Activated effector memory CD4-positive, alpha-beta T cell treated with Interleukin-2 at 50 U/mL for 16 hours (primary cell): ENCODE data around the gene NR6A1.

ENCODE experiments used
- DNase-seq: peaks from one replicate; pipeline ENCODE4 v3.0.0-alpha.2; 2020

Gene NR6A1

DNA sequence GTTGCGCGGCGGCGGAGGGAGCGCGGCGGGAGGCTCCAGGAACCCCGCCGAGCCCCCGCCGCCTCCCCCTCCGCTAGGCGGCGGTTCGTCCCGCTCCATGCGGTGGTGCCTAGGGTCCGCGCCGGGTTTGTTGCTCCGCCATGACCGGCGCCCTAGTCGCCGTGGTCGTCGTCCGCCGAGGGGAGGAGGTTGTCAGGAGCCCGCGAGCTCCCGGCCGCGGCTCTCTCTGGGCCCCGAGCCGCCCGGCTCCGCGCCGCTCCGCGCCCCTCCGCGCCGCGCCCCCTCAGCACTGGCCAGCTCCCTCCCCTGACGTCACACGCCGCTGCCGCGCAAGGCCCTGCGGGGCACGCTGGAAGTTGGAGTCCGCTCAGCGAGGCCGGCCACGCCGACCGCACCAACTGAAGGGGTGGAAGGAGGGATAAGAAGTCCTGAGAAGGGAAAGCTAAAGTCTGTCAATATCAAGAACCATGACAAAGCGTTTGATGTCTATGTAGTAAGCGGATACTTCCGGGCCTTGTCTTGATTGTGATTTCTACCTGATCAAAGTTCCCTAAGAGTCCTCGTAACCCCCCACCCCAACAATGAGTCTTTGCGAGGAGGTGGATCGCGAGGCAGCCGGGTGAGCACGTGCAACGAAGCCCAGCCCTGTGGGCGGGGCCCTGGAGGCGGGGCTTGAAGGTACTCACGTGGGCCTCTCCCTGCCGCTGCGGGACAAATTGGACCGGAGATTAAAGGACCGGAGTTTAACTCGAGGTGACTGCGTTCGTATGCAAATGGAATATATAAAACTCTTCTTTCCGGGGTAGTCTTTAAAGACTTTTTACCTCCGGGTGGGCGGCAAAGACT, at the start of gene NR6A1:
Gene NR6A1 (minus strand): TSS at position 291 of the 846 bp plus-strand sequence.
- peak; percentile 88 for DNase-seq

DNA sequence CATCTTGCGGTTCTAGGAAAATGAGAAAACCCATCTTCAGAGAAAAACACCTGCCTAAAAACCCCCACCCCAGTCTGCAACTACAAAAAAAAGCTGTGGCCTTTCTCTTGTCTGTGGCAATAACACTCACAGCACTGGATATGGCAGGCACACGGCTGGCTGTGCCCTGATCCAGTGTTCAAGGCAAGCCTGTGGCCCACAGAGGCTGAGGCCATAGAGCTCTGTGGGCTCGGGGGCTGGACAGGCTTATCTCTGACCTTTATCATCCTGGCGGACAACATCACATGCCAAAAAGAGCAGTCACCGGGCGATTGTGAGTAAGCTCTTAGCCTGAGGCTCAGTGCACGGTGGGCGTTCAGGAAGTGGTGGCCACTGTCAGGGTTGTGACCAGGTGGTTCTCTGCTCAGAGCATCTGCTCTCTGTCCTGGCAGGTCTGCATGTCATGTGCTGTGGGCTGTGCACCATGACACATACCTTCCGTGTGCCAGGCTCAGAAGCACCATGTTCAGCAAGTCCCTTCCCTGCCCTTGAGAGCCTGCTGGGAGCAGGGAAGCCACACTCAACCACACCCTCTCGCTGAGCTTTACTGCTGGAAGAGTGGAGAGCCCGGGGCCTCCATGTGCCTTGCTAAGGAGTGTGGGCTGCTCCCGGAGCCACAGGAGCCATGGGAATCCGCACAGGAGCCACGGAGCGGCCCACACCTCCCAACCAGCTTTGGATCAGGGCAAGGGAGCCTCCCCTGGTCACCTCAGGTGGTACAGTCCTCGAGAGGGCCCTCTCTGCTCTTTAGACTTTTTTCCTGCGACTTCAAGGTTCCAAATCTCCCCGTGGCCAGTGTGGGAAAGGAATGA, 47.5 kb upstream of the NR6A1 start:
- DNase-seq, result no peak

DNA sequence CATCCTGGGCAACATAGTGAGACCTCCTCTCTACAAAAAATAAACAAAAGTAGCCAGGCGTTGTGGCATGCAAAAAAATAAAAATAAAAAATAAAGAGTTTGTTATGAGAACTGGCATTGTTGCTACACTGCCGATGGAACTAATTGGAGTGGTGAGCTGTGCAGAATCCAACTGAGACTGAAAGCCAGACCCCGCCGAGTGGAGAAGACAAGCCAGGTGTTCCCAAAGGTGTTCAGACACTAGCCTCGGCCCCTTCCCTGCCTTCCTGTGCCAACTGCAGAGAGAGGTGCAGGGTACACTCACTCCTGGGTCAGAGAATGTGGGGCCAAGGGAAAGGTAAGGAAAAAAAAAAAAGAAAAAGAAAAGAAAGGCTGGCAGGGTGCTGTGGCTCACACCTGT, 44.5 kb upstream of the NR6A1 start:
- DNase-seq, result no peak

DNA sequence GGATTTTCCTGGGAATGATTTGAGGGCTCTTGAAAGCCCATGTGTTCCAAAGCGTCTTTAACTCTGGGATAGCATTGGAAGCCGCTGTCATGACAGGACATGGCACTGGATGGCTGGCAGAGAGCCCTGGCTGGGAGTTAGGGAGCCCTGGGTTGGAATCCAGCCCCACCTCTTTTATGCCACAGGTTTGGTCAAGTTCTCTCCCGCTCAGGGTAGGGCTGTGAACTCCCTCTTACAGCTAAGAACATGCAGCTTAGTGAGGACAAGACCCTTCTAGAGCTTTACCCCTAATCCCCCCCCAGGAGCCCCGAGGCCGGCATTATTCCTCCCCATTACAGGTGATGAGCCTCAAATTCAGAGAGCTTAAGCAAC, 43.0 kb upstream of the NR6A1 start:
- DNase-seq, result no peak

DNA sequence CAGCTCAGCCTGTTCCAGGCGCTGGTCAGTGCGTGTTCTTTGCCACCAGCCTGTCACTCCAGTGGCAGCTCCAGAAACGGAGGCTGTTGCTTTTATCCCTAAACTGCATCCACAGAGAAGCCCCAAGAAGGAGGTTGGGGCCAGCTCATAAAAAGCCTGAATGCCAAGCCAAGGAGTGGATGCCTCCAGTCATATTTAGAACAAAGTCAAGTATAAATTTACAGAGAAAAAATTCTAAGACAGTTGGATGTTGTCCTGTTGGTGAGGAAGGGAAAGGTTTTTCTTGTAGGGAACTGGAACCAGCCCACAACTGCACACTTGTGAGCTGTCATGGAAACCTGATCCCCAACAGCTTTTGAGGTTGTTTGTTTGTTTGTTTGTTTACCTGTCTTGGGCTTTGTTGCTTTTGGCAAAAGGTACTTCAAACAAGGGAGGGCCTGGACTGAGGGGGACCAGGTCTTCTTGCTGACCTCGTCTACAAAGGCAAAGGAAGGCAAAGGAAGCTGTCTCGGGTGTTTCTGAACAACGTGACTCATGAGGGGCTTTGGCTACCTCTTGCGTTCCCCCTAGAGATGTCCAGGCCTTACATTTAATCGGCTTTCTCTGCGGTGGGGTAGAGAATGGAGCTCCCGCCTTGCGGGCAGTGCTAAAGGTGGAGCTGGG, 42.5 kb upstream of the NR6A1 start:
- DNase-seq, result no peak

DNA sequence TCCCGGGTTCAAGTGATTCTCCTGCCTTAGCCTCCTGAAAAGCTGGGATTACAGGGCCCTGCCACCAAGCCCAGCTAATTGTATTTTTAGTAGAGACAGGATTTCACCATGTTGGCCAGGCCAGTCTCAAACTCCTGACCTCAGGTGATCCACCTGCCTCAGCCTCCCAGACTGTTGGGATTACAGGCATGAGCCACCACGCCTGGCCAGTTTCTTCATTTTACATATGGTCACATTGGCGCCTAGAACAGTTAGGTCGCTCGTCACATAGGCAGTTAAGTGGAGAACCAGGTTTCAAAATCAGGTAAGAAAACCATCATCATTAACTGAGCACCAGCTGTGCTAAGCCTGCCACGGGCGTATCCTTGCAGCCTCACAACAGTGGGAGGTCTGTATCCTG, 41.9 kb upstream of the NR6A1 start:
- no peak for DNase-seq

DNA sequence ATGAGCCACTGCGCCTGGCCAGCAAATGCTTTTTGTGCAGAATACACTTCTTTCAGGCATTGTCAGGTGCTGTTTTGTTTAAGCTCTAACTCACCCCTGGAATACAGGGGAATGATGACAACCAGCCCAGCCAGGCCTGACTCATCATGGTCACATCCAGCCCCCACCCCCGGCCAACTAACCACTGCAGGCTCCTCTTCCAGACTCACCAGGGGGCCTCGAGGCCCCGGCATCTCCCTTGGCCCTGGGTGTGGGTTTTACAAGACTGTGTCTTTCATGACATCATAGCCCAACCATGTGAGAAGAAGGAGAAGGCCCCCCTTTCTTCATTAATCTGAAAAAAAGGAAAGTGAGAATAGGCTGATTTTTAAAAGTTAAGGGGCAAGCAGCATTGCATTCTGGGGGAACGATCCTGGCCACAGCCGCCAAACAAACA, 41.3 kb upstream of the NR6A1 start:
- DNase-seq, result no peak

DNA sequence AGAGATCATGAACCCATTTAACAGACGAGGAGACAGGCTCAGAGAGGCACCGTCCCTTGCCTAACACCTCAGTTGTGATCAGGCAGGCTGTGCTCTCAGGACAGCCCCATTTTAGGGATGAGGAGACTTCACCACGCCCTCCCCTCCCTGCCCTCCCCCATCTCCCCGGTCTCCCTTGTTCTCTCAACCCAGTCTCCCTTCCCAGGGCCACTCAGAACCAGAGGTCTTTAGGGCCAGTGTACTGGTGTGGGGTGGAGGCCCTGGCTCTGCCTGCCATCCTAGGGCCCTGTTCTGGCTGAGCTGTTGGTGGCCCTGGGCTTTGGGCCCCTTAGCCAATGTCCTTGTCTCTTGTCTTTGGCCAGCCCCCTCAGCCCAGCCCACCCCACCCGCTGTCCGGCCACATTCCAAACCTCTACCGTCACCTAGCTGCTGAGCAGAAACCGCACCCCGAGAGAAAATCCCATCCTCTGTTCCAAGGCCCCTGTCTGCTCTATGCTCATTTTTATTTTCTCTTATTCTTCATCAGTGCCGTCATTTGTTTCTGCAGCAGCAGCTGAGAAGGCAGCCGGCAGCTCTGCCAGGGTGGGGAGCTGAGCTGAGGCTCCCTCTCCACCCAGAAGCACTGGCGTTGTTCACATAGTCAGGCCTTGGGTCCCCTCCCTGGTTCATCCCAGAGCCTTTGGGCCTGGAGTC, 39.7 kb upstream of the NR6A1 start:
- no peak for DNase-seq

DNA sequence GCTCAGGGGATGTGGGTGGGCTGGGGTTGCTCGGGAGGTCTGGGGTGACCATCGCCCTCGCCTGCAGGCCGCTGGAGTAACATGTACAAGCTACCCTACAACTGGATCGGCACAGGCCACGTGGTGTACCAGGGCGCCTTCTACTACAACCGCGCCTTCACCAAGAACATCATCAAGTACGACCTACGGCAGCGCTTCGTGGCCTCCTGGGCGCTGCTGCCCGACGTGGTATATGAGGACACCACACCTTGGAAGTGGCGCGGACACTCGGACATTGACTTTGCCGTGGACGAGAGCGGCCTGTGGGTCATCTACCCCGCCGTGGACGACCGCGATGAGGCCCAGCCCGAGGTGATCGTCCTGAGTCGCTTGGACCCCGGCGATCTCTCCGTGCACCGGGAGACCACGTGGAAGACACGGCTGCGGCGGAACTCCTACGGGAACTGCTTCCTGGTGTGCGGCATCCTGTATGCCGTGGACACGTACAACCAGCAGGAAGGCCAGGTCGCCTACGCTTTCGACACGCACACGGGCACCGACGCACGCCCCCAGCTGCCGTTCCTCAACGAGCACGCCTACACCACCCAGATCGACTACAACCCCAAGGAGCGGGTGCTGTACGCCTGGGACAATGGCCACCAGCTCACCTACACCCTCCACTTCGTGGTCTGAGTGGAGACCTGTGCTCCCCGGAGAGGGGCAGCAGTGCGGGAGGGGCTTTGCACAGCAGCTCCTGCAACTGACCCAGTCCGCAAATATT, 38.8 kb upstream of the NR6A1 start:
- DNase-seq, result no peak

DNA sequence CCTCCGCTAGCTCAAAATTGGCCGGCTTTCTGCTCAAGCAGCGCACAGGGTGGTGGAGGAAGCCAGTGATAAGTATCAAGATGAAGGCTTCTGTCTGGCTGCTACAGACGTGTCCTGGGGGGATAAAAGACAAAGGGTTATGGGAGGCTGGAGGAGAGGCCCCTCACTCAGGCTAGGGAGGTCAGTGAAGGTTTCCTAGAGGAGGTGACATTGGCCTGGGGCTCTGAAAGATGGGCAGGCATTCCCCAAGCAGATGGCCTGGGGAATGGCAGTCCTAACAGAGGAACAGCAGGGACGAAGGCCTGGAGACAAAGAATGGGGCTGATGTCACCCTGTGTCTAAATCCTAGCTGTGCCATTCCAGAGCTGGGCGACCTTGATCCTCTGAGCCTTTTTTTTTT, 38.1 kb upstream of the NR6A1 start:
- no peak for DNase-seq

DNA sequence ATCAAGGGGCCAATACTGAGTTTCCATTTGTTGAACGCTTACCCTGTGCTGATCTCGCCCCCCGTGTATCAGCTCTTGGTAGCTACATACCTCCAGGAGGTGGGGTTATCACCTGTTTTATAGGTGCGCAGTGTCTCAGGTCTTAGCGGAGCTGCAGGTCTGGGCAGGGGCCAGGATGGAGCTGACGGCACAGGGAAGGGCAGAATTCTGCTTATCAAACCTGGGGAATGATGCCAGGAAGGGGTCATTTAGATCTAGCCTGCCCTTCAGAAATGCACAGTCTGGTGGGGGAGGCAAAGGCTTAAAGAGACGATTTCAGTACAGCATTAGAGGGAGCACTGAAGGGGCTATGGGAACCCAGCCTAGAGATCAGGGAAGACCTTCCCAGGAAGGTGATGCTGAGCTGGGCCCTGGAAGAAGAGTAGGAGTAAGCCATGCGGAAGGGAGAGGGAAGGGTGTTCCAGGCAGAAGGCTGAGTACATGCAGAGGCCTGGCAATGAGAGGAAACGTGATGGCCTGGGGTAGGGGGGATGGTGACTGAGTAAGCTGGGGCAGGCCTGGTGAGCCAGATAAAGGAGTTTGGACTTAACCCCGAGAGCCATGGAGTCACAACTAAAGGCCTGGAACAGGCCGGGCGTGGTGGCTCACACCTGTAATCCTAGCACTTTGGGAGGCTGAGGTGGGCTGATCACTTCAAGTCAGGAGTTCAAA, 37.3 kb upstream of the NR6A1 start:
- DNase-seq, result no peak

DNA sequence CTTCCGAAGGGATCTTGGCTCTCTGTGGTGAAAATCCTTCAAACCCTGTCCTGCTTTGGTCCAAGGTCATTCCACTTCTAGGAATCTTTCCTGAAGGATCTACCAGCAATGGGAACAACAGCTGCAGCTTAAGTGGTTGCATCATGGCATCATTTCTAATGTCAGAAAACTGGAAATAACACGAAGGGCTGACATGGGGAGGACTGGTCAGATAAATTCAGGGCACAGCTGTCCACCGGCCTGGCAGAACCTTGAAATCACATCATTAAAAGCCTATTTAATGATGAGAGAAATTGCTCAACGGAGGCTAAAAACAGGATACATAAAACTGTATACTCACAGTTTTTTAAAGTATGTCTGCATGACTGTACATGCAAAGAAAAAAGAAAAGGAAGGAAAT, 34.1 kb upstream of the NR6A1 start:
- no peak for DNase-seq

DNA sequence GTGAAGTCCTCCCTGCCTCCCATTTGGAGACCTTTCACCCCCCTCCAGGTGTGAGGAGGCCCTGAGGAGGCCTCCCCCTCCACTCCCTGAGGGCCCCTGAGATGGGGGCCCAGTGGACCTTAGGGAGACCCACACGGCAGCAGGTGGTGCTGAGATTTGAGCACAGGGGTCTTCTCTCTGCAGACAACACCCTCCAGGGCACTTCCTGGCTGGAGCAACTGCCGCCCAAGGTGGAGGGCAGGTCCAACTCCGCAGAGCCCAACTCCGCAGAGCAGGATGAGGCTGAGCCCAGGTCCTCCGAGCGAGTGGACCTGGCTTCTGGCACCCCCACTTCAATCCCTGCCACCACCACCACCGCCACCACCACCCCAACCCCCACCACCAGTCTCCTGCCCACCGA, 32.8 kb upstream of the NR6A1 start:
- no peak for DNase-seq

DNA sequence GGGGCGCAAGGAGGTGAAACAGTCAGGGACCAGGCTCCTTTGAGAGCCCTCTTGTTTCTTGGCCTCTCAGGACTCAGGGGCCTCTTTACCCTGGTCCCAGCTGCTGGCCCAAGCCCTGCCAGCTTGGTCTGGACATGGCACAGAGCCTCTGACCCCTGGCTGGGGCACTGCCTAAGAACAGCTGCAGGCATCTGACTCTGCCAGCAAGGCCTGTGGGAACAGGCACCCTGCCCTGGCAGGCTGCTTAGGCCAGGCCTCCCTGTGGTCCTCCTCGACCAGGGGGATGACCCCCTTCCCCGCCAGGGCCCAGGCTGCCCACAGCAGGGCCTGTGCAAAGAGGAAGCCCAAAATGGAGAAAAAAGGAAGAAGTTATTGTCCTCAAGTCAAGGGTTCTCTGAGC, 31.3 kb upstream of the NR6A1 start:
- DNase-seq, result no peak

DNA sequence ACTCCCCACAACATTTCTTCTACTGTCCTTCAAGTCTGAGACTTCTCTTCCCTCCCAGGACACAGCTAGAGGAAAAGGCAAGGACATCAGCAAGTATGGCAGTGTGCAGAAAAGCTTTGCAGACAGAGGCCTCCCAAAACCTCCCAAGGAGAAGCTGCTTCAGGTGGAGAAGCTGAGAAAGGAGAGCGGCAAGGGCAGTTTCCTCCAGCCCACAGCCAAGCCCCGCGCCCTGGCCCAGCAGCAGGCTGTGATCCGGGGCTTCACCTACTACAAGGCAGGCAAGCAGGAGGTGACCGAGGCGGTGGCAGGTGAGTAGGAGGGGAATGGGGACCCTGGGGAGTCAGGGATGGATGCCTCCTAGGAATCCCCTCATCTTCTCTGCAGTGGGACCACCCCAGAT, 30.2 kb upstream of the NR6A1 start:
- no peak for DNase-seq

DNA sequence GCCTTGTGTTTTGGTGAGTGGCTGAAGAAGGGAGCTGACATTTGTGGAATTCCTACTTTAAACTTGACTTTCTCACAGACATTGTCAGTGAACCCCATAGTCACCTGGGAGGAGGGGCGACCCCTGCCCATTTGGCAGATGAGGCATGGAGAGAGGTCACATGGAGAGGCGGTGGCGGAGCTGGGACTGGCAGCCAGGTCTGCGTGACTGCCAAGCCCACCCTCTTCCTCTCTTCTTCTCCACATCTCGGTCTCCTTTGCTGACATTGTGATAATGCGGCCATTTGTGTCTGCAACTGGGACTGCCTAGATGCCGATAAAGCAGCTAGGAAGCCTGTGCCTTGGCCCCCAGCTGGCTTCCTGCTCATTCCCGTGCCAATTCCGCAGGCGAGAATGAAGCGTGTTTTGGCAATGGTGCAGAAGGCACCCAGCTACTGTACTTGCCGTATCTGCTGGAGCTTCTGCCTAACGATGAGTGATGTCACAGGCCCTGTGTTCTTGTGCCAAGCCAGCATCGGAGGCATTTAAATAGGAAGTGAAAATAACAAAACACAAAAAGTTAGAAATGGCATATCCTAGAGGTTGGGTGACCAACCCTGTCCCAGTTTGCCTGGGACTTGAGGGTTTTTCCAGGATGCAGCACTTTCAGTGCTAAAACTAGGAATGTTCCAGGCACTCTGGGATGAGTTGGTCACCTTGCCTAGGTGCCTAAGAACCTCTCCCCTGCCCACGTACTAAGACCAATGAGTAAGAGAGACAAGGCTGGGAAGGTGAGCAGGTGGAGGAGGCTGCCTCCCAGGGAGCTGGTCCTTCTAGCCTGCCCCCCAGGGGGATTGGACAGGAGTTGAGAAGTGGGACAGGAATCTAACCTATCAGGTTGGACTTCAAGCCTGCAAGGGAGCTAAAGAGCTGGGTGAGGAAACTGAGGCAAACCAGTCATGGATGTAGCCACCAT, 29.5 kb upstream of the NR6A1 start:
- DNase-seq, result no peak

DNA sequence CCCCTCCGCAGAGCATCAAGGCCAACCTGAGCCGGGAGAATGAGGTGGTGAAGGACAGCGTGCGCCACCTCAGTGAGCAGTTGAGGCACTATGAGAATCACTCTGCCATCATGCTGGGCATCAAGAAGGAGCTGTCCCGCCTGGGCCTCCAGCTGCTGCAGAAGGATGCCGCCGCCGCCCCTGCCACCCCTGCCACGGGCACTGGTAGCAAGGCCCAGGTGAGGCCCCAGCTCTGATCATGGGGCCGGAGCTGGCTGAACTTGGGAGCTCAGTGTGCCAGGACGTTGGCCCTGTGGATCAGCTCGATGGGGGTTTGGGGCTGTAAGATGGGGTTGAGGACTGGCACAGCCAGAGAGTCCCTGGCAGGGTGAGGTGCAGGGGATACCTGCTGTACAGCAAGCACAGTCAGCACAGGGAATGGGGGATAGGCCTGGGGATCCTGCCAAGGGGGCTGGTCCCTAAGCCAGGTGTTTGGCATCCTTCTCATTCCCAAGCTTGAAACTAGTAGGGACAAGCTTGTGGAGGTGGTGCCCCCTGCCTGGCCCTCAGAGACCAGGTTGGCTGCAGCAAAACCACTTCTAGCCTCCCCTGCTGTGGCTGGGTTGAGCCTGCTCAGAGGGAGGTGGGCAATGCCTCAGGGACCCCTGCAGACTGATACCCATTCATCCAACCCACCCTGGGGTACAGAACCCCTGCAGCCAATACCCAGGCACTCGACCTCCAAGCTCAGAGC, 28.3 kb upstream of the NR6A1 start:
- DNase-seq, result no peak

DNA sequence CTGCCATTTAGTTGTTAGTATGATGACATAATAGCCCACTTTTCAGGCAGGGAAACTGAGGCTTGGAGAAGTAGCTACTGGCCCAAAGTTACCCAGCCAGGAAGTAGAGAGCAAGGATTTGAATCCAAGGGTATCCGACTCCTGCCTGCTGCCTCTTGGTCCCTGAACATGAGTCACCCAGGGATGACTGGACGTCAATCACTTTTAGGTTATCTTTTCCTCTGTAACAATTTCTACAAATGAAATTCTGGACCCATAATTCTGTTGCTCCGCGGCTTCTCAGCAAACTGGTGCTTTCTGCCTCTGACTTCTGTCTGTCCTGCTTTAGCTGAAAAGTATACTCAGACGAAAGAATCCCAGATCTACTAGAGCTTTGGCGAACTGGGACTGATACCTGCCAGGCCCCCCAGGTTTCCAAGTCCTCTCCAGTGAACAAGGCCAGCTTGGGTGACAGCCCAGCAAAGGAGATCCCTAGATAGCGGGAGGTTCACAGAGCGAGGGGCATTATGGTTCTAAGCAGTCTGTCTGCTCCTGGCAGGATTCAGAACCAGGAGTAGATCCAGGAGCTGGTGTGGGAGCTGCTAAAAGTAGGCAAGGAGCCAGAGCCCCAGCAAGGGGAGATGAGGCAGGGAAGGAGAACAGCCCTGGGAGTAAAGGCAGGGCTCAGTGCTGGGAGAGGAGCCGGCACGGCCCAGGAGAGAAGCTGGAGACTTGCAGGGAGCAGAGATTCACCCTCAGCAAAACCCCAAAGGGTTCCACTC, 26.4 kb upstream of the NR6A1 start:
- DNase-seq, result no peak

DNA sequence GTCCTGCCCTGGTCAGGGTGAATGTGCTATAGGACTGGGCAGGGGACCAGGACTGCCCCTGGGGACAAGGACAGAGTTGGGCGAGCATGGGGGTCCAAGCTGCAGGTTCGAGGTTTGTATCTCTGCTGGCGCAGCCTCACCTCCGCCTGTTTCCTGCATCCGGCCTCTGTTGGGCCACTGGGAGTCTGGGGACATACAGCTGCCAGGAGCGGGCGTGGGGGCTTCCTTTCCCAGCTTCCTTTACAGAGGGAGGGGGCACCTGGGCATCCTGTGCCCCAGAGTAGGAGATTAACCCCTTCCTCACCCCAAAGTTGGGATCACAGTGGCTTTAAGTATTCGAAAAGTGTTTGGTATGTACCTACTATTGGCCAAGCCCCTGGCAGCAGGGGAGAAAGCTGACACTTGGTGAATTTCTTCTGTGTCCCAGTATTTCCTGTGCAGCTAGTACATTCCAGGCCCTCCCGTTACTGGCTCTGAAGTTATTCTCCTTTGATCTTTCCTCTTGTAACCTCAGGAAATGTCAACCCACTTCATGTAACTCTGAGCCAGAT, 24.8 kb upstream of the NR6A1 start:
- no peak for DNase-seq
